ENCODE data around the gene MEA1.

The MEA1 gene

GRCh38 chr6:42989923-42990322 lies 23.8 kb downstream of the MEA1 start:
- no peak overlapping the region for H2BK12ac ChIP-seq (ENCODE audit: low read length)
- WGBS, 2 donors (ENCODE audit: extremely low coverage in 2 of 2, insufficient read length in 2 of 2, insufficient replicate concordance in 1 of 2) = no CpG with 5 or more reads among the region's 5 CpGs

GRCh38 chr6:42988486-42989020 lies 25.2 kb downstream of the MEA1 start:
- Histone ChIP-seq H3K4me3 (ENCODE audit: low read length in 2 of 2) (no peak overlapping the region), H4K91ac (ENCODE audit: low read depth, low read length, poor library complexity) (no peak overlapping the region), H3K27me3 (ENCODE audit: control insufficient read depth in 3 of 3, insufficient read depth in 3 of 3, low read depth in 1 of 3, low read length in 3 of 3) (no peaks in the 10 kb centered on the region), H3K18ac (ENCODE audit: low read length) (no peak overlapping the region), H4K8ac (ENCODE audit: low read depth, low read length) (no peak overlapping the region), H3K9ac (ENCODE audit: low read depth, low read length, poor library complexity) (no peak overlapping the region), H3K79me1 (ENCODE audit: low read depth, low read length) (peaks cover 3% of the 10 kb centered on the region), H3K4ac (ENCODE audit: low read length) (no peak overlapping the region), H2AK5ac (ENCODE audit: low read depth, low read length) (no peak overlapping the region), H3K9me3 (replicated peaks in 1 of 2; ENCODE audit: control insufficient read depth in 2 of 2, insufficient read depth in 1 of 2, low read depth in 1 of 2, low read length in 2 of 2) (no peaks in the 10 kb centered on the region), H3K36me3 (replicated peaks in 1 of 2; ENCODE audit: control insufficient read depth in 2 of 2, insufficient read depth in 2 of 2, low read length in 2 of 2) (peaks cover 11 to 57% of the 10 kb centered on the region in 2 donors), H2BK5ac (ENCODE audit: low read length) (no peak overlapping the region), H2BK12ac (ENCODE audit: low read length) (no peak overlapping the region), H3K14ac (ENCODE audit: low read length) (no peak overlapping the region), H3K27ac (replicated peaks; ENCODE audit: low read length) (no peak overlapping the region), H3K4me1 (ENCODE audit: control insufficient read depth in 2 of 2, insufficient read depth in 1 of 2, low read depth in 1 of 2, low read length in 2 of 2) (peaks cover 6% of the 10 kb centered on the region in 2 donors), H2BK15ac (ENCODE audit: low read length) (no peak overlapping the region), H2BK120ac (ENCODE audit: low read depth, low read length) (no peak overlapping the region), H3K23ac (ENCODE audit: low read depth, low read length, poor library complexity) (no peak overlapping the region), H3K4me2 (ENCODE audit: insufficient read depth, low read length, poor library complexity, severe bottlenecking) (no peak overlapping the region), H2AFZ (ENCODE audit: low read length) (no peak overlapping the region)
- no CpG with 5 or more reads among the region's 1 CpG for WGBS, 2 donors (ENCODE audit: extremely low coverage in 2 of 2, insufficient read length in 2 of 2, insufficient replicate concordance in 1 of 2)
- DNase-seq (ENCODE audit: low spot score) = no peak

More at GRCh38 chr6:42989923-42990322, 23.8 kb downstream of the MEA1 start:
- H2BK15ac ChIP-seq (ENCODE audit: low read length) = no peak overlapping the region
- peaks cover 3% of the 10 kb centered on the region for H3K79me1 ChIP-seq (ENCODE audit: low read depth, low read length)
- H2AFZ ChIP-seq (ENCODE audit: low read length) = no peak overlapping the region
- no peak overlapping the region for H3K23ac ChIP-seq (ENCODE audit: low read depth, low read length, poor library complexity)
- no peak overlapping the region for H2AK5ac ChIP-seq (ENCODE audit: low read depth, low read length)
- H3K27me3 ChIP-seq (ENCODE audit: control insufficient read depth in 3 of 3, insufficient read depth in 3 of 3, low read depth in 1 of 3, low read length in 3 of 3) = no peaks in the 10 kb centered on the region
- H3K14ac ChIP-seq (ENCODE audit: low read length) = no peak overlapping the region
- no peak overlapping the region for H2BK5ac ChIP-seq (ENCODE audit: low read length)
- H3K9me3 ChIP-seq (replicated peaks in 1 of 2; ENCODE audit: control insufficient read depth in 2 of 2, insufficient read depth in 1 of 2, low read depth in 1 of 2, low read length in 2 of 2) = no peaks in the 10 kb centered on the region
- no peak overlapping the region for H3K27ac ChIP-seq (replicated peaks; ENCODE audit: low read length)
- H3K4ac ChIP-seq (ENCODE audit: low read length) = no peak overlapping the region
- DNase-seq (ENCODE audit: low spot score) = no peak
- no peak overlapping the region for H4K8ac ChIP-seq (ENCODE audit: low read depth, low read length)
- no peak overlapping the region for H3K18ac ChIP-seq (ENCODE audit: low read length)
- H4K91ac ChIP-seq (ENCODE audit: low read depth, low read length, poor library complexity) = no peak overlapping the region
- H3K9ac ChIP-seq (ENCODE audit: low read depth, low read length, poor library complexity) = no peak overlapping the region
- no peak overlapping the region for H3K4me2 ChIP-seq (ENCODE audit: insufficient read depth, low read length, poor library complexity, severe bottlenecking)
- no peak overlapping the region for H2BK120ac ChIP-seq (ENCODE audit: low read depth, low read length)
- H3K36me3 ChIP-seq (replicated peaks in 1 of 2; ENCODE audit: control insufficient read depth in 2 of 2, insufficient read depth in 2 of 2, low read length in 2 of 2) = peaks cover 11 to 59% of the 10 kb centered on the region in 2 donors
- no peak overlapping the region for H3K4me3 ChIP-seq (ENCODE audit: low read length in 2 of 2)
- peaks cover 4 to 6% of the 10 kb centered on the region in 2 donors for H3K4me1 ChIP-seq (ENCODE audit: control insufficient read depth in 2 of 2, insufficient read depth in 1 of 2, low read depth in 1 of 2, low read length in 2 of 2)

GRCh38 chr6:42987533-42988451 lies 26.0 kb downstream of the MEA1 start:
- Histone ChIP-seq H3K4me1 (ENCODE audit: control insufficient read depth in 2 of 2, insufficient read depth in 1 of 2, low read depth in 1 of 2, low read length in 2 of 2) (peaks cover 6% of the 10 kb centered on the region in 2 donors), H2AK5ac (ENCODE audit: low read depth, low read length) (no peak overlapping the region), H3K4me3 (ENCODE audit: low read length in 2 of 2) (no peak overlapping the region), H3K4ac (ENCODE audit: low read length) (no peak overlapping the region), H3K9ac (ENCODE audit: low read depth, low read length, poor library complexity) (no peak overlapping the region), H2AFZ (ENCODE audit: low read length) (no peak overlapping the region), H4K91ac (ENCODE audit: low read depth, low read length, poor library complexity) (no peak overlapping the region), H2BK15ac (ENCODE audit: low read length) (no peak overlapping the region), H4K8ac (ENCODE audit: low read depth, low read length) (no peak overlapping the region), H3K27ac (replicated peaks; ENCODE audit: low read length) (no peak overlapping the region), H3K36me3 (replicated peaks in 1 of 2; ENCODE audit: control insufficient read depth in 2 of 2, insufficient read depth in 2 of 2, low read length in 2 of 2) (peaks cover 11 to 56% of the 10 kb centered on the region in 2 donors), H3K23ac (ENCODE audit: low read depth, low read length, poor library complexity) (no peak overlapping the region), H3K9me3 (replicated peaks in 1 of 2; ENCODE audit: control insufficient read depth in 2 of 2, insufficient read depth in 1 of 2, low read depth in 1 of 2, low read length in 2 of 2) (no peaks in the 10 kb centered on the region), H3K18ac (ENCODE audit: low read length) (no peak overlapping the region), H3K27me3 (ENCODE audit: control insufficient read depth in 3 of 3, insufficient read depth in 3 of 3, low read depth in 1 of 3, low read length in 3 of 3) (no peaks in the 10 kb centered on the region), H2BK12ac (ENCODE audit: low read length) (no peak overlapping the region), H3K79me1 (ENCODE audit: low read depth, low read length) (peaks cover 3% of the 10 kb centered on the region), H3K4me2 (ENCODE audit: insufficient read depth, low read length, poor library complexity, severe bottlenecking) (no peak overlapping the region), H3K14ac (ENCODE audit: low read length) (no peak overlapping the region), H2BK5ac (ENCODE audit: low read length) (no peak overlapping the region), H2BK120ac (ENCODE audit: low read depth, low read length) (no peak overlapping the region)
- DNase-seq (ENCODE audit: low spot score) = no peak
- no CpG with 5 or more reads among the region's 5 CpGs for WGBS, 2 donors (ENCODE audit: extremely low coverage in 2 of 2, insufficient read length in 2 of 2, insufficient replicate concordance in 1 of 2)

GRCh38 chr6:42984924-42985475 lies 28.7 kb downstream of the MEA1 start:
- H3K27ac ChIP-seq (replicated peaks; ENCODE audit: low read length) = no peak overlapping the region
- H2AK5ac ChIP-seq (ENCODE audit: low read depth, low read length) = peak overlapping the region; percentile 67
- H3K4me3 ChIP-seq (ENCODE audit: low read length in 2 of 2) = peak overlapping the region; percentile 64 to 91
- no peaks in the 10 kb centered on the region for H3K27me3 ChIP-seq (ENCODE audit: control insufficient read depth in 3 of 3, insufficient read depth in 3 of 3, low read depth in 1 of 3, low read length in 3 of 3)
- H3K18ac ChIP-seq (ENCODE audit: low read length) = peak overlapping the region; percentile 95
- H3K79me1 ChIP-seq (ENCODE audit: low read depth, low read length) = peaks cover 3% of the 10 kb centered on the region
- H3K23ac ChIP-seq (ENCODE audit: low read depth, low read length, poor library complexity) = peak overlapping the region; percentile 34
- H4K8ac ChIP-seq (ENCODE audit: low read depth, low read length) = no peak overlapping the region
- H3K4me1 ChIP-seq (ENCODE audit: control insufficient read depth in 2 of 2, insufficient read depth in 1 of 2, low read depth in 1 of 2, low read length in 2 of 2) = peaks cover 6% of the 10 kb centered on the region in 2 donors
- peaks cover 11 to 37% of the 10 kb centered on the region in 2 donors for H3K36me3 ChIP-seq (replicated peaks in 1 of 2; ENCODE audit: control insufficient read depth in 2 of 2, insufficient read depth in 2 of 2, low read length in 2 of 2)
- peak overlapping the region; percentile 85 for H3K9ac ChIP-seq (ENCODE audit: low read depth, low read length, poor library complexity)
- H3K4me2 ChIP-seq (ENCODE audit: insufficient read depth, low read length, poor library complexity, severe bottlenecking) = peak overlapping the region; percentile 66
- H3K14ac ChIP-seq (ENCODE audit: low read length) = peak overlapping the region; percentile 65
- WGBS, 2 donors (ENCODE audit: extremely low coverage in 2 of 2, insufficient read length in 2 of 2, insufficient replicate concordance in 1 of 2) = no CpG with 5 or more reads among the region's 13 CpGs
- no peak overlapping the region for H2BK15ac ChIP-seq (ENCODE audit: low read length)
- no peak overlapping the region for H2BK120ac ChIP-seq (ENCODE audit: low read depth, low read length)
- no peaks in the 10 kb centered on the region for H3K9me3 ChIP-seq (replicated peaks in 1 of 2; ENCODE audit: control insufficient read depth in 2 of 2, insufficient read depth in 1 of 2, low read depth in 1 of 2, low read length in 2 of 2)
- H4K91ac ChIP-seq (ENCODE audit: low read depth, low read length, poor library complexity) = no peak overlapping the region
- DNase-seq (ENCODE audit: low spot score) = no peak
- H2AFZ ChIP-seq (ENCODE audit: low read length) = peak overlapping the region; percentile 94
- H2BK5ac ChIP-seq (ENCODE audit: low read length) = no peak overlapping the region
- H2BK12ac ChIP-seq (ENCODE audit: low read length) = no peak overlapping the region
- no peak overlapping the region for H3K4ac ChIP-seq (ENCODE audit: low read length)

Measured in neuronal stem cell (in vitro differentiated cells).